Measurements from ENCODE around the gene KCNQ5.
"Not testable (repeated sequence)": the region's sequence is repeated elsewhere in the genome, so short reads cannot be mapped to it uniquely, and the experiment has no call there.

The KCNQ5 gene

GRCh38 chr6:73209117-73209516 is 587.3 kb downstream of the KCNQ5 start:
- no peak overlapping the region for H3K9ac ChIP-seq (ENCODE audit: low read depth, low read length)
- peaks cover 5% of the 10 kb centered on the region for H3K9me3 ChIP-seq (ENCODE audit: control insufficient read depth, insufficient read depth, low read length)
- no peak overlapping the region for H3K27ac ChIP-seq (ENCODE audit: low read depth, low read length)
- no peaks in the 10 kb centered on the region for H3K27me3 ChIP-seq (ENCODE audit: control insufficient read depth, insufficient read depth, low read length)
- peaks cover 4% of the 10 kb centered on the region; the same call in 1 of the 2 replicates for H3K4me1 ChIP-seq (ENCODE audit: control insufficient read depth, insufficient read depth, low read length)
- H3K36me3 ChIP-seq (ENCODE audit: control insufficient read depth, insufficient read depth, low read length) = no peaks in the 10 kb centered on the region
- no peak overlapping the region for H3K4me3 ChIP-seq (ENCODE audit: low read depth, low read length)

- Histone ChIP-seq H3K9ac (ENCODE audit: low read depth, low read length) (no peak overlapping the region), H3K27ac (ENCODE audit: low read depth, low read length) (no peak overlapping the region), H3K9me3 (ENCODE audit: control insufficient read depth, insufficient read depth, low read length) (no peaks in the 10 kb centered on the region), H3K4me3 (ENCODE audit: low read depth, low read length) (no peak overlapping the region), H3K4me1 (ENCODE audit: control insufficient read depth, insufficient read depth, low read length) (no peaks in the 10 kb centered on the region), H3K27me3 (ENCODE audit: control insufficient read depth, insufficient read depth, low read length) (no peaks in the 10 kb centered on the region), H3K36me3 (ENCODE audit: control insufficient read depth, insufficient read depth, low read length) (no peaks in the 10 kb centered on the region)
Measured at GRCh38 chr6:73216859-73217258, 595.0 kb downstream of the KCNQ5 start.

DNA sequence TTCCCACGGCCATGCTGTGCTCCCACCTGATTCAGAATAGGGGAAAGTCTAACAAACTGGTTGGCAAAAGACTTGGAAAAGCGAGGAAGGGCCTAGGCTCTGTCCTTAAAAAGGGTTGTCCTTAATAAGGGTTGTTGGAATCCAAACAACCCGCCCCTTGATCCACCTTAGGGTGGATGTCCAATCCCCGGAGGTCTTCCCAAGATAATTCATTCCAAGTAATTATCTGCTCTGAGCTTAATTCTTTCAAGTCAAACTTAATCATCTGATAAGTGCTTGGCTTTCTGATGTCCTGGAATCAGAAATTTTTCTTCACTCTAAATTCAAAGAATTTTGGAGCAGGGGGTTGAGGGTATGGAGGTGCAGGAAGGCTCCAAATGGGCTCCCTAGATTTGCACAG is 603.5 kb downstream of the KCNQ5 start, which contains the start of gene KHDC1L:
KHDC1L (minus strand) TSS at position 101 of the 400 bp plus-strand sequence; CDS start at position 13, 88 bp downstream.
- Histone ChIP-seq H3K9ac (ENCODE audit: low read depth, low read length) (no peak within 1 kb of the TSS), H3K27me3 (ENCODE audit: control insufficient read depth, insufficient read depth, low read length) (no peaks in the 10 kb centered on the region), H3K4me3 (ENCODE audit: low read depth, low read length) (no peak within 1 kb of the TSS), H3K9me3 (ENCODE audit: control insufficient read depth, insufficient read depth, low read length) (no peaks in the 10 kb centered on the region), H3K36me3 (ENCODE audit: control insufficient read depth, insufficient read depth, low read length) (no peaks in the 10 kb centered on the region), H3K27ac (ENCODE audit: low read depth, low read length) (no peak within 1 kb of the TSS), H3K4me1 (ENCODE audit: control insufficient read depth, insufficient read depth, low read length) (no peaks in the 10 kb centered on the region)

DNA sequence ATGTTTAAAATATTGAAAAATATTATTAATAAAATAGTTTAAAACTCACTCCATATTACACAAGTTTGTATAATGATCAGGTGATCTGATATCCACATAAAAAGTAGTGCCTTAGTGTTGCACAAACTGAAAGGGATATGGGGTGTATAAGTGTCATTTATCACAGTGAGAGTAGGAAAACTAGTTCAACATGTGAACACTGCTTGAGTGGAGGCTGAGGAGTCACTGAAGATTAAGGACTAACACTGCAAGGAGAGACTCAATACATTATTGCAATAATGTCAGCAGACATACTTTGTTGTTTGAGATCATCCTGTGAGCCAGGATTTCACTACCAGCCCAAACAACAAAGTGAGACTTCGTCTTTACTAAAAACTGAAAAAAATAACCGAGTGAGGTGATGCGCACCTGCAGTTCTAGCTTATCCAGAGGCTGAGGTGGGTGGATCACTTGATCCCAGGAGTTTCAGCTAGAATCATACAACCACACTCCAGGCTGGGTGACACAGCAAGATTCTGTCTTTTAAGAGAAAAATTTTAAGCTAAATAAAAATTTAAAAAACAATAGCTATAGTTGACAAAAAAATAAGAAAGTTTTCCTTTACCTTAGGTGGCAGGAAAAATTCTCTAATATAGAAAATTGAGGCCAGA is 605.9 kb downstream of the KCNQ5 start:
- Histone ChIP-seq H3K4me3 (ENCODE audit: low read depth, low read length) (no peak overlapping the region), H3K27ac (ENCODE audit: low read depth, low read length) (no peak overlapping the region), H3K36me3 (ENCODE audit: control insufficient read depth, insufficient read depth, low read length) (no peaks in the 10 kb centered on the region), H3K27me3 (ENCODE audit: control insufficient read depth, insufficient read depth, low read length) (no peaks in the 10 kb centered on the region), H3K9me3 (ENCODE audit: control insufficient read depth, insufficient read depth, low read length) (no peaks in the 10 kb centered on the region), H3K4me1 (ENCODE audit: control insufficient read depth, insufficient read depth, low read length) (0 out of 2 replicates have a peak, but pooled peaks cover 4% of the 10 kb centered on the region), H3K9ac (ENCODE audit: low read depth, low read length) (no peak overlapping the region)

DNA sequence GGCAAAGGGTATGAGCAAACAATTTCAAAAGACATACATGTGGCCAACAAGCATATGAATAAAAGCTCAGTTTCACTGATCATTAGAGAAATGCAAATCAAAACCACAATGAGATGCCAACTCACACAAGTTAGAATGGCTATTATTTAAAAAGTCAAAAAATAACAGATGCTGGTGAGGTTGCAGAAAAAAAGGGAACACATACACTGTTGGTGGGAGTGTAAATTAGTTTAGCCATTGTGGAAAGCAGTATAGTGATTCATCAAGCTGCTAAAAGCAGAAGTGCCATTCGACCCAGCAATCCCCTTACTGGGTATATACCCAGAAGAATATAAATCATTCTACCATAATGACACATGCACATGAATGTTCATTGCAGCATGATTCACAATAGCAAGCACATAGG is 610.1 kb downstream of the KCNQ5 start:
- Histone ChIP-seq H3K9me3 (ENCODE audit: control insufficient read depth, insufficient read depth, low read length) (no peaks in the 10 kb centered on the region), H3K27me3 (ENCODE audit: control insufficient read depth, insufficient read depth, low read length) (no peaks in the 10 kb centered on the region), H3K27ac (ENCODE audit: low read depth, low read length) (no peak overlapping the region), H3K36me3 (ENCODE audit: control insufficient read depth, insufficient read depth, low read length) (no peaks in the 10 kb centered on the region), H3K9ac (ENCODE audit: low read depth, low read length) (no peak overlapping the region), H3K4me1 (ENCODE audit: control insufficient read depth, insufficient read depth, low read length) (0 out of 2 replicates have a peak, but pooled peaks cover 4% of the 10 kb centered on the region), H3K4me3 (ENCODE audit: low read depth, low read length) (no peak overlapping the region)

DNA sequence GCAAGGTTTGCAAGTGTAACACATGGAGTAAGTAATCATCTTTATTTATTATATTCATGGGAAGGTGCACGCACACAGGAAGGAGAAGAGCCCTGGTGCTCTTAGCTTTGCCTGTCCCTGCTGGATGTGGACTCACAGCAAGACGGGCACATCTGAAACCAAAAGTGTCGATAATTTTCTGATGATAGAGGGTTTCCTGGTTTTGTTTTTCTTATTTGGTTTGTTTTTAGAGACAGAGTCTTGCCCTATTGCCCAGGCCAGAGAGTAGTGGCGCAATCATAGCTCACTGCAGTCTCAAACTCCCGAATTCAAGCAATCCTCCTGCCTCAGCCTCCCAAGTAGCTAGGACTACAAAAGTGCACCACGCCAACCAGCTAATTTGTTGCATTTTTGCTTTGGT is 611.2 kb downstream of the KCNQ5 start:
- no peak overlapping the region for H3K4me3 ChIP-seq (ENCODE audit: low read depth, low read length)
- H3K4me1 ChIP-seq (ENCODE audit: control insufficient read depth, insufficient read depth, low read length) = 0 out of 2 replicates have a peak, but pooled peaks cover 4% of the 10 kb centered on the region
- no peaks in the 10 kb centered on the region for H3K27me3 ChIP-seq (ENCODE audit: control insufficient read depth, insufficient read depth, low read length)
- H3K36me3 ChIP-seq (ENCODE audit: control insufficient read depth, insufficient read depth, low read length) = no peaks in the 10 kb centered on the region
- H3K9me3 ChIP-seq (ENCODE audit: control insufficient read depth, insufficient read depth, low read length) = no peaks in the 10 kb centered on the region
- no peak overlapping the region for H3K27ac ChIP-seq (ENCODE audit: low read depth, low read length)
- no peak overlapping the region for H3K9ac ChIP-seq (ENCODE audit: low read depth, low read length)

- H3K4me1 ChIP-seq (ENCODE audit: control insufficient read depth, insufficient read depth, low read length); H3K9ac ChIP-seq (ENCODE audit: low read depth, low read length); H3K27ac ChIP-seq (ENCODE audit: low read depth, low read length); H3K9me3 ChIP-seq (ENCODE audit: control insufficient read depth, insufficient read depth, low read length); H3K4me3 ChIP-seq (ENCODE audit: low read depth, low read length); H3K36me3 ChIP-seq (ENCODE audit: control insufficient read depth, insufficient read depth, low read length); H3K27me3 ChIP-seq (ENCODE audit: control insufficient read depth, insufficient read depth, low read length): not testable (repeated sequence)
Measured at GRCh38 chr6:73233971-73234370, 612.1 kb downstream of the KCNQ5 start.

DNA sequence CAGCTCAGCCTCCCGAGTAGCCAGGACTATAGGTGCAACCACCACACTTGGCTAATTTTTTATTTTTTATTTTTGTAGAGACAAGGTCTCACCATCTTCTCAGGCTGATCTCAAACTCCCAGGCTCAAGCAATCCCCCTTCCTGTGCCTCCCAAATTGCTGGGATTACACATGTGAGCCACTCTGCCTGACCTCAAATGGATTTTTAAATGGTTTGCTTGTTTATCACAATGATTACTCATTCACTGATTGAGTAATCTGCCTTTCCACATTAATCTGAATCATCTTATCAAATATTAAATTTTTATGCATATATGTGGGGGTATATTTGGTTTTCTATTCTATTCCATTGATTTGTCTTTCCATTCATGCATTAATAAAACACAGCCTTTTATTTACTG is 612.9 kb downstream of the KCNQ5 start:
- Histone ChIP-seq H3K4me3 (ENCODE audit: low read depth, low read length) (no peak overlapping the region), H3K36me3 (ENCODE audit: control insufficient read depth, insufficient read depth, low read length) (no peaks in the 10 kb centered on the region), H3K4me1 (ENCODE audit: control insufficient read depth, insufficient read depth, low read length) (0 out of 2 replicates have a peak, but pooled peaks cover 4% of the 10 kb centered on the region), H3K9ac (ENCODE audit: low read depth, low read length) (no peak overlapping the region), H3K27ac (ENCODE audit: low read depth, low read length) (no peak overlapping the region), H3K9me3 (ENCODE audit: control insufficient read depth, insufficient read depth, low read length) (no peaks in the 10 kb centered on the region), H3K27me3 (ENCODE audit: control insufficient read depth, insufficient read depth, low read length) (no peaks in the 10 kb centered on the region)

DNA sequence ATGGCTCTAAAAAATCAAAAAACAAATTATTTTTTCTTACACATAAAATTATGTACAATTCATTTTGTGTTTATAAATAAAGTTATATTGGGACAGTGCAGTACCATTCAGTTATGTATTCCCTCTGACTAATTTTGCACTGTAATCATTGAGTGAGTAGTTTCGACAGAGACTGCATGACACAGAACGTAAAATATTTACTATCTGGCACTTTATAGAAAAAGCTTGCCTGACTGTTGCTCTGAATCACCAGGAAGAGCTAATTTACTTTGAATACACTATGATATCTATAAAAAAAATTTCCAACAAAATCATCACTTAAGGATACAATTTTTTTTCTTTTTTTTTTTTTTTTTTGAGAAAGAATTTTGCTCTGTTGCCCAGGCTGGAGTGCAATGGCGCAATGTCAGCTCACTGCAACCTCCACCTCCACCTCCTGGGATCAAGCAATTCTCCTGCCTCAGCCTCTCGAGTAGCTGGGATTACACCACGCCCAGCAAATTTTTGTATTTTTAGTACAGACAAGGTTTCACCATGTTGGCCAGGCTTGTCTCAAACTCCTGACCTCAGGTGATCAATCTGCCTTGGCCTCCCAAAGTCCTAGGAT is 614.4 kb downstream of the KCNQ5 start:
- no peaks in the 10 kb centered on the region for H3K36me3 ChIP-seq (ENCODE audit: control insufficient read depth, insufficient read depth, low read length)
- 0 out of 2 replicates have a peak, but pooled peaks cover 4% of the 10 kb centered on the region for H3K4me1 ChIP-seq (ENCODE audit: control insufficient read depth, insufficient read depth, low read length)
- H3K9me3 ChIP-seq (ENCODE audit: control insufficient read depth, insufficient read depth, low read length) = no peaks in the 10 kb centered on the region
- H3K9ac ChIP-seq (ENCODE audit: low read depth, low read length) = no peak overlapping the region
- H3K4me3 ChIP-seq (ENCODE audit: low read depth, low read length) = no peak overlapping the region
- H3K27ac ChIP-seq (ENCODE audit: low read depth, low read length) = no peak overlapping the region
- H3K27me3 ChIP-seq (ENCODE audit: control insufficient read depth, insufficient read depth, low read length) = no peaks in the 10 kb centered on the region

- H3K4me1 ChIP-seq (ENCODE audit: control insufficient read depth, insufficient read depth, low read length) = no peaks in the 10 kb centered on the region
- H3K27me3 ChIP-seq (ENCODE audit: control insufficient read depth, insufficient read depth, low read length) = no peaks in the 10 kb centered on the region
- H3K9me3 ChIP-seq (ENCODE audit: control insufficient read depth, insufficient read depth, low read length) = no peaks in the 10 kb centered on the region
- H3K27ac ChIP-seq (ENCODE audit: low read depth, low read length) = no peak overlapping the region
- H3K4me3 ChIP-seq (ENCODE audit: low read depth, low read length) = no peak overlapping the region
- H3K36me3 ChIP-seq (ENCODE audit: control insufficient read depth, insufficient read depth, low read length) = no peaks in the 10 kb centered on the region
- H3K9ac ChIP-seq (ENCODE audit: low read depth, low read length) = no peak overlapping the region
Measured at GRCh38 chr6:73240730-73241129, 618.9 kb downstream of the KCNQ5 start.

- no peaks in the 10 kb centered on the region for H3K27me3 ChIP-seq (ENCODE audit: control insufficient read depth, insufficient read depth, low read length)
- H3K4me1 ChIP-seq (ENCODE audit: control insufficient read depth, insufficient read depth, low read length) = no peaks in the 10 kb centered on the region
- no peak overlapping the region for H3K9ac ChIP-seq (ENCODE audit: low read depth, low read length)
- H3K36me3 ChIP-seq (ENCODE audit: control insufficient read depth, insufficient read depth, low read length) = no peaks in the 10 kb centered on the region
- H3K9me3 ChIP-seq (ENCODE audit: control insufficient read depth, insufficient read depth, low read length) = no peaks in the 10 kb centered on the region
- H3K27ac ChIP-seq (ENCODE audit: low read depth, low read length) = no peak overlapping the region
- no peak overlapping the region for H3K4me3 ChIP-seq (ENCODE audit: low read depth, low read length)
Measured at GRCh38 chr6:73242001-73242400, 620.1 kb downstream of the KCNQ5 start.

All from HUES48 (cell line).